Mesodermal cell (in vitro differentiated cells): ENCODE results near the gene FGFRL1.

Experiments
- H3K27ac ChIP-seq: 2 replicates; pipeline ENCODE4 v1.7.0; 2013; ENCODE audit warnings: mild to moderate bottlenecking, low read depth, low read length, moderate library complexity; ENCODE audit not compliant: severe bottlenecking
- H3K36me3 ChIP-seq: 2 replicates; pipeline ENCODE4 v1.7.1; 2013; ENCODE audit warnings: mild to moderate bottlenecking, low read length, moderate library complexity; ENCODE audit not compliant: control insufficient read depth, insufficient read depth
- H3K4me1 ChIP-seq: one replicate; pipeline ENCODE4 v1.7.1; 2013; ENCODE audit warnings: mild to moderate bottlenecking, low read length; ENCODE audit not compliant: insufficient read depth, control insufficient read depth, poor library complexity, severe bottlenecking
- H3K4me3 ChIP-seq: 2 replicates; pipeline ENCODE4 v1.7.0; 2013; ENCODE audit warnings: low read length, control low read depth, mild to moderate bottlenecking; ENCODE audit not compliant: insufficient read depth, poor library complexity, severe bottlenecking; ENCODE audit errors: extremely low read depth
- H3K9me3 ChIP-seq: 2 replicates; pipeline ENCODE4 v1.7.1; 2013; ENCODE audit warnings: mild to moderate bottlenecking, low read length, moderate library complexity; ENCODE audit not compliant: control insufficient read depth
- WGBS, 2 experiments: methylation state at CpG; one replicate each; pipeline ENCODE4 v1.1.5; 2013; ENCODE audit warnings: missing lambda C conversion rate in 2 of 2; ENCODE audit not compliant: insufficient coverage in 2 of 2; 5-methylcytosine and 5-hydroxymethylcytosine counted together

FGFRL1 gene

GRCh38 chr4:1002631-1003251 lies 8.7 kb upstream of the FGFRL1 start:
- WGBS, 2 experiments: 5 to 6% methylated on average over 47 to 52 of the region's 75 CpGs
- no peak overlapping the region for H3K27ac ChIP-seq
- H3K9me3 ChIP-seq: no peaks in the 10 kb centered on the region
- H3K4me1 ChIP-seq: no peaks in the 10 kb centered on the region
- H3K36me3 ChIP-seq: no peaks in the 10 kb centered on the region
- no peak overlapping the region for H3K4me3 ChIP-seq

DNA sequence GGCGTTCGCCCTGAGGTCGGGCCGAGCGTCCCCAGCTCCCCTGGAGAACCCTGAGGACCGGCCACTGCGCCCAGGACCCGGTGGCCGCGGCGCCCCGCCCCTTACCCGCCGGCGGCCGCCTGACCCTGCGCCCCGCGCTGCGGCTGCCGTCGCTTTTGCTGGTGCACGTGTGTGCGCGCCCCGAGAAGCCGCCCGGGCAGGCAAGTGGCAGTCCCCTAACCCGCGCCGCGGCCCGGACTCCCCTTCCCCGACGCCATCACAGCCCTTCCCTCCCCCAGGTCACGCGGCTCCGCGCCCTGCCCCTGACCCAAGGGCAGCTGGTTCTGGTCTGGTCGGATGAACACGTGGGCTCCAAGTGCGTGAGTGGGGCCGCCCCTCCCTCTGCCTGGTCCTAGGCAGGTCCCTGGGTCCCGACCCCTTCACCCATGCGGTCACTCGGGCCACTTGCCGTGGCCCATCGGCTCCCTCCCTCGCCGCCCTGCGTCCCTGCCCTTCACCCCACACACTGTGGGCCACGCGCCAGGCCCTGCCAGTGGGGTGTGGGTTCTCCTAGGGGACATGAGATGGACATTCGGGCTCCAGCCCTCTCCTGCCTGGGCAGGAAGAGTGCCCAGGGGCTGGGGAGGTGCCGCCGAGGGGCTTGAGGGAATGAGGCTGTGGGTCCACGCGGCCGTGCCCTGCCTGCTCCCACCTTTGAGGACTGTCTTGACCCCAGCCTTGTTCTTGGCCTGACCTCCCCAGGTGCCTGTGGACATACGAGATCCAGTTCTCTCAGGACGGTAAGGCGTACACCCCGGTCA lies 8.0 kb upstream of the FGFRL1 start:
- Histone ChIP-seq H3K4me3 (no peak overlapping the region), H3K9me3 (no peaks in the 10 kb centered on the region), H3K36me3 (no peaks in the 10 kb centered on the region), H3K27ac (no peak overlapping the region), H3K4me1 (no peaks in the 10 kb centered on the region)
- 31 to 32% methylated on average over 58 to 61 of the region's 63 CpGs for WGBS, 2 experiments

GRCh38 chr4:1004071-1004418 lies 7.4 kb upstream of the FGFRL1 start:
- no peak overlapping the region for H3K27ac ChIP-seq
- WGBS, 2 experiments: 86 to 89% methylated on average over 13 of the region's 13 CpGs
- no peaks in the 10 kb centered on the region for H3K36me3 ChIP-seq
- no peak overlapping the region for H3K4me3 ChIP-seq
- no peaks in the 10 kb centered on the region for H3K9me3 ChIP-seq
- no peaks in the 10 kb centered on the region for H3K4me1 ChIP-seq

DNA sequence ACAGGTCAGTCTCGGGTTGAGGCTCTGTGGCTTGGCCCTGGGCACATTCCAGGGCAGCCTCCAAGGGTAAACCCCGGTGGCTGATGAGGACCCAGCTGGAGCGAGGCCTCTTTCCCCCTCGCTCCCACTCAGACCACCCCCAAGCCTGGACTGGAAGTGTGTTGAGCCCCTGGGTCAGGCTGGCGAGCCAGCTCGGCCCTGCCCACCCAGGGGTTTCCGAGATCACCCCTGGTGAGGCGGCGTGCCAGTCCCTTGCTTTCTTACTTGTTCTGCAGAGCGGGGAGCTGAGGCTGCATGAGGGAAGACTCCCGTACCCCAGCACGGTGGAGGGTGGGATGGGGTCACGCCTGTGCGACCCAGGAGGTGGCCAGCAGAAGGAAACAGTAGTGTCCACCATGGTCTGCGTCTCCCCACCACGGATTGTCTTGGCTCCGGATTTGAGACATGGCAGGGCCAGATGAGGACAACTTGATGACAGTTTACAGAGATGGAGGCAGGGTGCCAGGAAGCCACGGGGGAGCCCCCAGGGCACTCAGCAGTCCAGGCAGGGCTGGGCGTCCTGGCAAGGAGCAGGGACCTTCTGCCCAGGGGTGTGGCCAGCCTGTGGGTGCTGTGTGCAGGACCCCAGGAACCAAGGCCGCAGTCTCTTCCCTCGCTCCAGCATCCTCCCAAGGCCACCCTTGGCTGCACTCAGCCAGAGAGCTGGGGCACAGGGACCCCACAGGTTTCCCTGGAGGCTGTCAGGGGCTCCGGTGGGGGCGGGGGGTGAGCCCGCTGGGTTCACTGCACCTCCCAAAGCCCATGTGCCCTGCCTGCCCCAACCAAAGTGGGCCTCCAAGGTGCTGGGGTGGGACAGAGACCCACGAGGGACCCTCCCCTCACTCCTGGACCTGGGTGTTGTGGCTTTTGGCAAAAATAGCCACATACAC lies 6.6 kb upstream of the FGFRL1 start:
- 81 to 82% methylated on average over 17 to 24 of the region's 25 CpGs for WGBS, 2 experiments

DNA sequence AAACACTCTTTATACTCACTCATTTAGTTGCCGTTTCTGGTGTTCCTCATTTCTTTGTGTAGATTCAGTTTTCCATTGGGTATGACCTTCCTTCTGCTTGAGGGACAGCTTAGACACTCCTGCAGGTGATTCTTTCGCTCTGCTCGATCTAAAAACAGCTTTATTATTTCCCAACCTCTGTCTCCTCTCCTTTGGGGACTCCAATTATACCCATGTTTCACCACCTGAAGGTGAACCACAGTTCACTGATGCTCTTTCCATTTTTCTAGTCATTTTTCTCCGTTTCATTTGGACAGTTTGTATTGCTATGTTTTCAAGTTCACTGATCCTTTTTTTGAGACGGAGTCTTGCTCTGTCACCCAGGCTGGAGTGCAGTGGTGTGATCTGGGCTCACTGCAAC lies 4.6 kb upstream of the FGFRL1 start:
- H3K9me3 ChIP-seq: no peaks in the 10 kb centered on the region
- 87 to 88% methylated on average over 4 of the region's 5 CpGs for WGBS, 2 experiments
- H3K36me3 ChIP-seq: no peaks in the 10 kb centered on the region
- H3K27ac ChIP-seq: no peak overlapping the region
- no peaks in the 10 kb centered on the region for H3K4me1 ChIP-seq
- H3K4me3 ChIP-seq: no peak overlapping the region

More for the DNA sequence above, 6.6 kb upstream of the FGFRL1 start:
- no peak overlapping the region for H3K4me3 ChIP-seq
- H3K9me3 ChIP-seq: no peaks in the 10 kb centered on the region
- no peaks in the 10 kb centered on the region for H3K36me3 ChIP-seq
- H3K27ac ChIP-seq: no peak overlapping the region
- no peaks in the 10 kb centered on the region for H3K4me1 ChIP-seq

- H3K36me3 ChIP-seq: peaks cover 5% of the 10 kb centered on the region
- WGBS, 2 experiments: 7% methylated on average over 30 to 33 of the region's 36 CpGs
- H3K9me3 ChIP-seq: no peaks in the 10 kb centered on the region
- H3K4me1 ChIP-seq: no peaks in the 10 kb centered on the region
- peak overlapping the region; percentile 39 for H3K4me3 ChIP-seq
- H3K27ac ChIP-seq: no peak overlapping the region
Measured at GRCh38 chr4:1008840-1009541, 2.4 kb upstream of the FGFRL1 start.

DNA sequence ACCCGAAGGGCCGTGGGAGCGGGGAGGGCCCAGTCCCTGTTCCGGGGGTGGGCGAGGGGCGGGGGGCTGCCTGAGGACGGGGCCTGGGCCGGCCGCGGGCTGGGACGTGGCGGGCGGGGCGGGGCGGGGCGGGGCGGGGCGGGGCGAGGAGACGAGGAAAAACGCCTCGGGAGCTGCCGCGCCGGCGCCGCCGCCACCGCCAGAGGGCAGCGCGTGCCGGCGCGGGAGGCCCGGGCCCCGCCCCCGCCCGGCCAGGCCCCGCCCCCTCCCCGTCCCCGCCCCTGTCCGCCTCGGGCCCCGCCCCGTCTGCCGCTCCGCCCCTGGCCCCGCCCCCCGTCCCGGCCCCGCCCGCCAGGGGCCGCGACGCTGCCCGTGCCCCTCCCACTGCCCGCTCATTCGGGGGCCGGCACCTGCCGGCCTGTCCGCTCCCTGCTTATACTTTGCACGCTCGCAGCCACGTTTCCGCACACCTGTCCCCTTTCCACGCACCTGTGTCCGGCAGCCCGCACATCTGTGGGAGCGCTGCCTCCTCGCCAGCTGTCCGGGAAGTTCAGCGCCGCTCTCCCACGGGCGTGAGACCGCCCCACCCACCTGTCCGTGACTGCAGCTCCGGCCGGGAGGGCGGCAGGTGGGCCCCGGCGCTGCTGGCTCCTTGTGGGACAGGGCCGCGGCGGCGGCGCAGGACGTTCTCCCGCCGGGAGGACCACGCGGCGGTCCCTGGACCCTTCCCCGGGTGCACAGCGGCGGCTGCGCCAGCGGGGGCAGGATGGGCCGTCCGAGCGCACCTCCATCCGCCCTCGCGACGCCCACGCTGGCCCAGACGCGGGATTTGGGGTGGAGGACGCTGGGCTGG lies 1.7 kb upstream of the FGFRL1 start:
- peak overlapping the region; percentile 39 for H3K4me3 ChIP-seq
- H3K36me3 ChIP-seq: peaks cover 5% of the 10 kb centered on the region
- WGBS, 2 experiments: 1 to 2% methylated on average over 64 to 66 of the region's 109 CpGs
- no peaks in the 10 kb centered on the region for H3K9me3 ChIP-seq
- H3K4me1 ChIP-seq: no peaks in the 10 kb centered on the region
- no peak overlapping the region for H3K27ac ChIP-seq

- 6 to 7% methylated on average over 31 to 35 of the region's 36 CpGs for WGBS, 2 experiments
- Histone ChIP-seq H3K36me3 (peaks cover 5% of the 10 kb centered on the region), H3K9me3 (no peaks in the 10 kb centered on the region), H3K4me3 (peak overlapping the region; percentile 24), H3K27ac (no peak overlapping the region), H3K4me1 (no peaks in the 10 kb centered on the region)
Measured at GRCh38 chr4:1010395-1011021, 918 bp upstream of the FGFRL1 start.

- 0% methylated on average over 18 to 25 of the region's 69 CpGs for WGBS, 2 experiments
- no peak overlapping the region for H3K27ac ChIP-seq
- H3K4me1 ChIP-seq: no peaks in the 10 kb centered on the region
- H3K4me3 ChIP-seq: no peak overlapping the region
- H3K36me3 ChIP-seq: peaks cover 5% of the 10 kb centered on the region
- no peaks in the 10 kb centered on the region for H3K9me3 ChIP-seq
Measured at GRCh38 chr4:1011666-1012033, 224 bp downstream of the FGFRL1 start.
